Panc1 (cell line): ENCODE results near the gene SYNM. TPM values are rescaled to one million over a fixed set of nuclear protein-coding genes. Genes with fewer than 3 reads are reported as not detected.
A peak's percentile ranks its signal among the peaks of the same experiment; 100 is the strongest.

Experiments used
- ATAC-seq: fragments of 200-7000 bp; cut with Tn5 transposase; 2 replicates; pipeline ENCODE4 v1.9.1; 2020; ENCODE audit warnings: mild to moderate bottlenecking, moderate library complexity
- BruUV-seq: library from RNA; stranded (reverse); fragments of 400-500 nt; replicated peaks from 2 replicates; lab custom pipeline; 2021; lab: Mats Ljungman, UMichigan
- CTCF ChIA-PET: fragments of 300-600 bp; sonication (Branson Sonifier 250); formaldehyde crosslinking; loops from one replicate; lab custom pipeline; 2022; ENCODE audit warnings: antibody characterized with exemption; lab: Charles Lee
- POLR2A ChIA-PET: fragments of 300-600 bp; sonication (Branson Sonifier 250); formaldehyde crosslinking; loops from one replicate; lab custom pipeline; 2022; ENCODE audit warnings: antibody characterized with exemption; lab: Charles Lee
- DNase-seq: peaks from one replicate; pipeline ENCODE4 v3.0.0-alpha.2; 2010; ENCODE audit warnings: low read depth, low spot score
- H3K27ac ChIP-seq: 2 replicates; pipeline ENCODE4 v1.5.1; 2011; ENCODE audit warnings: mild to moderate bottlenecking, low read length, inconsistent platforms
- H3K27me3 ChIP-seq: fragments of 200-500 bp; sonication (Bioruptor generic); 2 replicates; pipeline ENCODE4 v1.6.0; 2014; ENCODE audit warnings: low read length, inconsistent platforms; ENCODE audit not compliant: control insufficient read depth, insufficient read depth
- H3K36me3 ChIP-seq: fragments of 200-500 bp; sonication (Bioruptor generic); 2 replicates; pipeline ENCODE4 v1.5.1; 2014; ENCODE audit warnings: inconsistent platforms, mild to moderate bottlenecking, low read length, moderate library complexity; ENCODE audit not compliant: control insufficient read depth, insufficient read depth
- H3K4me1 ChIP-seq: 2 replicates; pipeline ENCODE4 v1.5.1; 2011; ENCODE audit warnings: inconsistent platforms, mild to moderate bottlenecking, low read length, moderate library complexity; ENCODE audit not compliant: control insufficient read depth, insufficient read depth
- H3K4me3 ChIP-seq, 2 experiments: 2 replicates each; pipeline ENCODE4 v1.5.1; 2011 to 2012; ENCODE audit warnings: low read depth in 2 of 2, low read length in 2 of 2, mild to moderate bottlenecking in 2 of 2, inconsistent platforms in 1 of 2, moderate library complexity in 1 of 2
- H3K9me3 ChIP-seq: fragments of 200-500 bp; sonication (Bioruptor generic); 2 replicates; pipeline ENCODE4 v1.5.1; 2014; ENCODE audit warnings: low read depth, mild to moderate bottlenecking, inconsistent platforms, low read length, moderate library complexity; ENCODE audit not compliant: control insufficient read depth, insufficient read depth
- CTCF ChIP-seq: fragments of 450-650 bp; IDR thresholded peaks from 2 replicates; pipeline ENCODE4 v1.5.1; 2017; ENCODE audit warnings: mild to moderate bottlenecking
- POLR2AphosphoS5 ChIP-seq: IDR thresholded peaks from 2 replicates; pipeline ENCODE4 v1.6.1; 2012; ENCODE audit warnings: mild to moderate bottlenecking, low read depth, low read length, moderate library complexity
- SIN3A ChIP-seq: IDR thresholded peaks from 2 replicates; pipeline ENCODE4 v1.6.1; 2012; ENCODE audit warnings: low read depth, mild to moderate bottlenecking, low read length, moderate library complexity, borderline replicate concordance; ENCODE audit not compliant: insufficient read depth
- TCF7L2 ChIP-seq: IDR thresholded peaks from 2 replicates; pipeline ENCODE4 v1.6.1; 2011; ENCODE audit warnings: mild to moderate bottlenecking, low read depth, low read length, inconsistent platforms
- in situ Hi-C: cut with HindIII; loops from 2 replicates; pipeline ENCODE4 v1.10.0; 2016; ENCODE audit warnings: low sequenced_read_pairs, low pct_unique_long_range_greater_than_20kb
- intact Hi-C: fragments of 100-400 bp; cut with micrococcal nuclease; formaldehyde crosslinking; loops from one replicate; pipeline ENCODE4 v1.10.0; 2022; ENCODE audit not compliant: unreplicated experiment
- total RNA-seq: library from RNA; stranded (reverse); gene quantifications from one replicate; pipeline ENCODE4 v1.2.1, GENCODE V29; 2021; ENCODE audit not compliant: unreplicated experiment
- TF ChIP-seq, protein P1 (sequence below), 2 experiments: IDR thresholded peaks; 2 replicates each; pipeline ENCODE4 v1.6.1; 2011 to 2012; ENCODE audit warnings: low read depth in 2 of 2, control low read depth in 1 of 2, low read length in 1 of 2, mild to moderate bottlenecking in 1 of 2, moderate library complexity in 1 of 2; ENCODE audit not compliant: insufficient read depth in 1 of 2

SYNM gene
- total RNA-seq, 1 experiment from 2014 or later = 38.9 TPM

DNA sequence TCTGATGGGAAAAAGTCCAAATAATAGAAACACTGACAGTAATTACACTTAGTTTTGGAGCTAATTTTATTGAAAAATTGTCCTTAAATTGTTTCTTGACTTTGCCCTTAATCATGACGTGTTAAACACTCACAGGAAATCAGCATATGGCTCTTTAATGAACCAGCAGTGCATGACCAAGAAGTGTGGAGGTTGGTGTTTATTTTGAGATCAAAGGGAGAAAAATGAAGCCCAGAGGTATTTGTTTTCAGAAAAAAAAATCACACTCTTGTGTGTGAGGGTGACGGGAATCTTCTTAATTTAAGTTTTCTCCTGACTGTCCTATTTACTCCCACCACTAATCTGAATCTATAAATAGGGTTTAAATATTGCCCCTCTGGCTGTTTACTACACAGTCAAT is 28.8 kb upstream of the SYNM start:
- ChIA-PET CTCF (interaction anchor here (1.2 to 1.5 kb wide), 3 partner anchors 10 to 225 kb away, joined by 4 to 5 read pairs (median 4); no protein-coding TSS in a partner anchor), POLR2A (interaction anchor here (0.5 to 1.0 kb wide), 2 partner anchors 17 to 52 kb away, joined by 3 to 4 read pairs; no protein-coding TSS in a partner anchor)
- ATAC-seq = no peak
- Histone ChIP-seq H3K9me3 (no peaks in the 10 kb centered on the region), H3K27me3 (no peaks in the 10 kb centered on the region), H3K27ac (peak overlapping the region; percentile 72), H3K36me3 (no peaks in the 10 kb centered on the region), H3K4me3 (peak overlapping the region; percentile 24 to 46; a peak in 3 of 4 replicates), H3K4me1 (0 out of 2 replicates have a peak, but pooled peaks cover 5% of the 10 kb centered on the region)
- no peak for DNase-seq
- intact Hi-C loops = loop anchor here (5.0 to 10.0 kb wide), 3 partner anchors 421 to 634 kb away; no protein-coding TSS in a partner anchor
- TF ChIP-seq, protein P1, sequence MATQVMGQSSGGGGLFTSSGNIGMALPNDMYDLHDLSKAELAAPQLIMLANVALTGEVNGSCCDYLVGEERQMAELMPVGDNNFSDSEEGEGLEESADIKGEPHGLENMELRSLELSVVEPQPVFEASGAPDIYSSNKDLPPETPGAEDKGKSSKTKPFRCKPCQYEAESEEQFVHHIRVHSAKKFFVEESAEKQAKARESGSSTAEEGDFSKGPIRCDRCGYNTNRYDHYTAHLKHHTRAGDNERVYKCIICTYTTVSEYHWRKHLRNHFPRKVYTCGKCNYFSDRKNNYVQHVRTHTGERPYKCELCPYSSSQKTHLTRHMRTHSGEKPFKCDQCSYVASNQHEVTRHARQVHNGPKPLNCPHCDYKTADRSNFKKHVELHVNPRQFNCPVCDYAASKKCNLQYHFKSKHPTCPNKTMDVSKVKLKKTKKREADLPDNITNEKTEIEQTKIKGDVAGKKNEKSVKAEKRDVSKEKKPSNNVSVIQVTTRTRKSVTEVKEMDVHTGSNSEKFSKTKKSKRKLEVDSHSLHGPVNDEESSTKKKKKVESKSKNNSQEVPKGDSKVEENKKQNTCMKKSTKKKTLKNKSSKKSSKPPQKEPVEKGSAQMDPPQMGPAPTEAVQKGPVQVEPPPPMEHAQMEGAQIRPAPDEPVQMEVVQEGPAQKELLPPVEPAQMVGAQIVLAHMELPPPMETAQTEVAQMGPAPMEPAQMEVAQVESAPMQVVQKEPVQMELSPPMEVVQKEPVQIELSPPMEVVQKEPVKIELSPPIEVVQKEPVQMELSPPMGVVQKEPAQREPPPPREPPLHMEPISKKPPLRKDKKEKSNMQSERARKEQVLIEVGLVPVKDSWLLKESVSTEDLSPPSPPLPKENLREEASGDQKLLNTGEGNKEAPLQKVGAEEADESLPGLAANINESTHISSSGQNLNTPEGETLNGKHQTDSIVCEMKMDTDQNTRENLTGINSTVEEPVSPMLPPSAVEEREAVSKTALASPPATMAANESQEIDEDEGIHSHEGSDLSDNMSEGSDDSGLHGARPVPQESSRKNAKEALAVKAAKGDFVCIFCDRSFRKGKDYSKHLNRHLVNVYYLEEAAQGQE (IDR thresholded peaks at IDR 0.05; ENCODE audit: insufficient read depth in 1 of 2, low read depth in 2 of 2, low read length in 1 of 2) = no peak
- TF ChIP-seq SIN3A = no peak
- TF ChIP-seq TCF7L2 = no peak
- TF ChIP-seq CTCF = no peak
- no peak for TF ChIP-seq POLR2AphosphoS5
- in situ Hi-C loops = no loop called here
- no TSS peak for BruUV-seq

DNA sequence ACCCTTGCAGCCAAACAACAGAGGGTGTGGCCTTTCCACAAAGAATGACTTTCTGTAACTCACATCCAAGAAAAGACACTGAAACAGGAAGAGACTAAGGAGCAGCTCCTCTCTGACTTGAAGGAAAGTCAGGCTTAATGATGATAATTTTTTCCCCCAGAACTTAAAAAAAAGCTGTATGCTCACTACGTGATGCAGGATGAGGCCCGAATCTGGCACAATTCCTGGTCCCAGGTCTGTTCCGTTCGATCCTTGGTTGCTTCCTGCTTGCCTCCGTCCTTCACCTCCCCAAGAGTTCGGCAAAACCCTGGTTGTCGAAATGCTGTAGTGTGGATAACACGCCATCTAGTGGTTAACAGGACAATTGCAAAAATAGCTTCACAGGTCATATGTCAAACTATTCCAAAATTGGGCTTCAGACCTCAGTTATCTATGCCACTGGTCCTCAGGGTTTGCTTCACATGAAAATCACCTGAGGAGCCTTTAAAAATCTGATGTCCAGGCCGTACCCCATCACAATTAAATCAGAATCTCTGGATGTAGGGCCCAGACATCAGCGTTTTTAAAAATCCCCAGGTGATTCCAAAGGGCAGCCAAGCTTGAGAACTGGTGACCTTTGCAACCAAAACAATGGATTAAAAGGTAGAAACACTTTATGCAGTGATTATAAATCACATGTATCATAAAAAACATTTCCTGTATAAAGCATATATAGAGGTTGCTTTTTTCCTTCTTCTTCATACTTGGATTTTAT is 28.1 kb upstream of the SYNM start:
- no peaks in the 10 kb centered on the region for H3K9me3 ChIP-seq
- no peaks in the 10 kb centered on the region for H3K27me3 ChIP-seq
- ChIA-PET CTCF (interaction anchor here (0.6 to 1.5 kb wide), 5 partner anchors 10 to 489 kb away, joined by 4 to 6 read pairs (median 5); no protein-coding TSS in a partner anchor), POLR2A (interaction anchor here (0.5 kb wide), 2 partner anchors 51 to 349 kb away, joined by 3 to 7 read pairs; no protein-coding TSS in a partner anchor)
- peak; percentile 96 for ATAC-seq
- no TSS peak for BruUV-seq
- intact Hi-C loops (loop anchor here (5.0 to 10.0 kb wide), 3 partner anchors 422 to 634 kb away; no protein-coding TSS in a partner anchor), in situ Hi-C loops (no loop called here)
- H3K36me3 ChIP-seq = no peaks in the 10 kb centered on the region
- H3K27ac ChIP-seq = peak overlapping the region; percentile 72
- H3K4me1 ChIP-seq = 0 out of 2 replicates have a peak, but pooled peaks cover 5% of the 10 kb centered on the region
- DNase-seq = peak; percentile 83
- H3K4me3 ChIP-seq = peak overlapping the region; percentile 24 to 46
- TF ChIP-seq, protein P1 (IDR thresholded peaks at IDR 0.05; ENCODE audit: insufficient read depth in 1 of 2, low read depth in 2 of 2, low read length in 1 of 2) = no peak
- peak; percentile 50; the same call in 1 of the 2 replicates for TF ChIP-seq POLR2AphosphoS5
- TF ChIP-seq CTCF = peak; percentile 90
